OCI-LY3 (cell line): Measurements from ENCODE around the gene PTCD1.

Source experiments
- EZH2phosphoT487 ChIP-seq: fragments of 200-600 bp; shearing (Covaris generic); IDR thresholded peaks from 2 replicates; pipeline ENCODE4 v1.6.1; 2018; ENCODE audit warnings: antibody characterized with exemption, mixed run types, low read depth
- TF ChIP-seq, protein P1 (sequence below): fragments of 200-600, 300-600 bp; sonication (generic); IDR thresholded peaks from 2 replicates; pipeline ENCODE4 v1.5.1; 2014; ENCODE audit warnings: antibody characterized with exemption, low read length, low read depth

DNA sequence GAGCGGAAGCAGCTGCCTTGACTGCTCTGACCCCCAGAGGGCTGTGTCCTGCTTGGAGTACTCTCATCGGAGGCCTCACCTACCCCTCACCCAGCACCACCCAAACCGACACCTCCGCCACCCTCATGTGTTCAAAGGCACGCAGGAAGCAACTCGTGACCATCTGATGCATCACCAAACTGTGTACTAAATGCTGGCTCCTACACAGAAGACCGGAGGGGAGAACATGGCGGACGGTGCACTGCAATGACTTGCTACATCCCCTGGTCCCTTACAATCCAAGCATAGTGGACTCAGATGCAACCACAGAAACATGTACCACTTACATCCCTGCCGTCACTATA is 33.6 kb downstream of the PTCD1 start:
- TF ChIP-seq, protein P1, sequence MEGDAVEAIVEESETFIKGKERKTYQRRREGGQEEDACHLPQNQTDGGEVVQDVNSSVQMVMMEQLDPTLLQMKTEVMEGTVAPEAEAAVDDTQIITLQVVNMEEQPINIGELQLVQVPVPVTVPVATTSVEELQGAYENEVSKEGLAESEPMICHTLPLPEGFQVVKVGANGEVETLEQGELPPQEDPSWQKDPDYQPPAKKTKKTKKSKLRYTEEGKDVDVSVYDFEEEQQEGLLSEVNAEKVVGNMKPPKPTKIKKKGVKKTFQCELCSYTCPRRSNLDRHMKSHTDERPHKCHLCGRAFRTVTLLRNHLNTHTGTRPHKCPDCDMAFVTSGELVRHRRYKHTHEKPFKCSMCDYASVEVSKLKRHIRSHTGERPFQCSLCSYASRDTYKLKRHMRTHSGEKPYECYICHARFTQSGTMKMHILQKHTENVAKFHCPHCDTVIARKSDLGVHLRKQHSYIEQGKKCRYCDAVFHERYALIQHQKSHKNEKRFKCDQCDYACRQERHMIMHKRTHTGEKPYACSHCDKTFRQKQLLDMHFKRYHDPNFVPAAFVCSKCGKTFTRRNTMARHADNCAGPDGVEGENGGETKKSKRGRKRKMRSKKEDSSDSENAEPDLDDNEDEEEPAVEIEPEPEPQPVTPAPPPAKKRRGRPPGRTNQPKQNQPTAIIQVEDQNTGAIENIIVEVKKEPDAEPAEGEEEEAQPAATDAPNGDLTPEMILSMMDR: no peak
- TF ChIP-seq EZH2phosphoT487: no peak
